MM.1S (cell line): Measurements from ENCODE around the gene TSC22D4.

ENCODE experiments used
- DNase-seq: peaks from one replicate; pipeline ENCODE4 v3.0.0-alpha.2; 2015
- H2AFZ ChIP-seq: fragments of 300-600 bp; sonication (generic); 2 replicates; pipeline ENCODE4 v1.6.0; 2016; ENCODE audit warnings: antibody characterized with exemption, low read length
- H3F3A ChIP-seq: fragments of 300-600 bp; sonication (generic); 2 replicates; pipeline ENCODE4 v1.6.1; 2016; ENCODE audit warnings: mild to moderate bottlenecking, antibody characterized with exemption, low read length, moderate library complexity, mixed read lengths; ENCODE audit not compliant: insufficient read depth
- H3K27ac ChIP-seq: fragments of 300-600 bp; sonication (generic); 2 replicates; pipeline ENCODE4 v1.5.1; 2016; ENCODE audit warnings: mild to moderate bottlenecking, low read length
- H3K27me3 ChIP-seq: fragments of 300-600 bp; sonication (generic); replicated peaks from 2 replicates; pipeline ENCODE4 v1.6.0; 2016; ENCODE audit warnings: low read length; ENCODE audit not compliant: insufficient read depth
- H3K36me3 ChIP-seq: fragments of 300-600 bp; sonication (generic); replicated peaks from 2 replicates; pipeline ENCODE4 v1.6.1; 2016; ENCODE audit warnings: mild to moderate bottlenecking, low read length, mixed read lengths; ENCODE audit not compliant: insufficient read depth
- H3K4me1 ChIP-seq: fragments of 300-600 bp; sonication (generic); 2 replicates; pipeline ENCODE4 v1.6.1; 2016; ENCODE audit warnings: low read length, mixed read lengths
- H3K4me2 ChIP-seq: fragments of 300-600 bp; sonication (generic); 2 replicates; pipeline ENCODE4 v1.6.0; 2016; ENCODE audit warnings: low read depth, low read length
- H3K4me3 ChIP-seq: fragments of 300-600 bp; sonication (generic); 2 replicates; pipeline ENCODE4 v1.5.1; 2016; ENCODE audit warnings: low read length, mixed read lengths
- H3K79me2 ChIP-seq: fragments of 300-600 bp; sonication (generic); 2 replicates; pipeline ENCODE4 v1.6.1; 2016; ENCODE audit warnings: mixed run types, low read length, mixed read lengths
- H3K9ac ChIP-seq: fragments of 300-600 bp; sonication (generic); 2 replicates; pipeline ENCODE4 v1.6.1; 2016; ENCODE audit warnings: low read length, mixed read lengths
- H3K9me2 ChIP-seq: fragments of 300-600 bp; sonication (generic); replicated peaks from 2 replicates; pipeline ENCODE4 v1.6.1; 2016; ENCODE audit warnings: mild to moderate bottlenecking, low read length, mixed read lengths; ENCODE audit not compliant: insufficient read depth
- H3K9me3 ChIP-seq: fragments of 300-600 bp; sonication (generic); replicated peaks from 2 replicates; pipeline ENCODE4 v1.6.1; 2016; ENCODE audit warnings: mild to moderate bottlenecking, low read length, mixed read lengths; ENCODE audit not compliant: insufficient read depth
- H4K20me1 ChIP-seq: fragments of 300-600 bp; sonication (generic); 2 replicates; pipeline ENCODE4 v1.6.1; 2016; ENCODE audit warnings: mild to moderate bottlenecking, low read length, moderate library complexity, mixed read lengths; ENCODE audit not compliant: insufficient read depth
- EZH2 ChIP-seq: fragments of 300-600 bp; sonication (generic); optimal IDR thresholded peaks from 2 replicates; pipeline ENCODE3; 2017; ENCODE audit warnings: low read depth, mild to moderate bottlenecking, antibody characterized with exemption, low read length, mixed read lengths
- EZH2phosphoT487 ChIP-seq: fragments of 300-600 bp; sonication (generic); IDR thresholded peaks from 2 replicates; pipeline ENCODE4 v1.6.1; 2018; ENCODE audit warnings: antibody characterized with exemption, low read length
- TF ChIP-seq, protein P1 (sequence below): fragments of 300-600 bp; sonication (generic); IDR thresholded peaks from 2 replicates; pipeline ENCODE4 v1.5.1; 2016; ENCODE audit warnings: antibody characterized with exemption, low read length, mixed read lengths

Gene TSC22D4

DNA sequence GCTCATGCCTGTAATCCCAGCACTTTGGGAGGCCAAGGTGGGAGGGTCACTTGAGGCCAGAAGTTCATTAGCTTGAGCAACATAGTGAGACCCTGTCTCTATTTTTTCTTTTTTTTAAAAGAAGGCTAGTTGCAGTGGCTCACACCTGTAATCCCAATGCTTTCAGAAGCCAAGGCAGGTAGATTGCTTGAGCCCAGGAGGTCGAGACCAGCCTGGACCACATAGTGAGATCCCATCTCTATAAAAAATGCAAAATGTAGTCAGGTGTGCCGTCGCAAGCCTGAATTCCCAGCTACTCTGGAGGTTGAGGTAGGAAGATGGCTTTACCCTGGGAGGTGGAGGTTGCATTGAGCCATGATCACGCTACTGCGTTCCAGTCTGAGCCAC is 12.2 kb upstream of the TSC22D4 start:
- no peaks in the 10 kb centered on the region for H3K4me1 ChIP-seq
- peaks cover 78% of the 10 kb centered on the region for H3K27me3 ChIP-seq
- TF ChIP-seq EZH2phosphoT487 (no peak), EZH2 (no peak)
- TF ChIP-seq, protein P1, sequence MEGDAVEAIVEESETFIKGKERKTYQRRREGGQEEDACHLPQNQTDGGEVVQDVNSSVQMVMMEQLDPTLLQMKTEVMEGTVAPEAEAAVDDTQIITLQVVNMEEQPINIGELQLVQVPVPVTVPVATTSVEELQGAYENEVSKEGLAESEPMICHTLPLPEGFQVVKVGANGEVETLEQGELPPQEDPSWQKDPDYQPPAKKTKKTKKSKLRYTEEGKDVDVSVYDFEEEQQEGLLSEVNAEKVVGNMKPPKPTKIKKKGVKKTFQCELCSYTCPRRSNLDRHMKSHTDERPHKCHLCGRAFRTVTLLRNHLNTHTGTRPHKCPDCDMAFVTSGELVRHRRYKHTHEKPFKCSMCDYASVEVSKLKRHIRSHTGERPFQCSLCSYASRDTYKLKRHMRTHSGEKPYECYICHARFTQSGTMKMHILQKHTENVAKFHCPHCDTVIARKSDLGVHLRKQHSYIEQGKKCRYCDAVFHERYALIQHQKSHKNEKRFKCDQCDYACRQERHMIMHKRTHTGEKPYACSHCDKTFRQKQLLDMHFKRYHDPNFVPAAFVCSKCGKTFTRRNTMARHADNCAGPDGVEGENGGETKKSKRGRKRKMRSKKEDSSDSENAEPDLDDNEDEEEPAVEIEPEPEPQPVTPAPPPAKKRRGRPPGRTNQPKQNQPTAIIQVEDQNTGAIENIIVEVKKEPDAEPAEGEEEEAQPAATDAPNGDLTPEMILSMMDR: no peak
- no peaks in the 10 kb centered on the region for H3K9me3 ChIP-seq
- H3K9me2 ChIP-seq: no peaks in the 10 kb centered on the region
- no peaks in the 10 kb centered on the region for H3K79me2 ChIP-seq
- H2AFZ ChIP-seq: no peak overlapping the region
- no peaks in the 10 kb centered on the region for H3F3A ChIP-seq
- no peak overlapping the region for H3K4me2 ChIP-seq
- no peak for DNase-seq
- H3K27ac ChIP-seq: no peak overlapping the region
- no peak overlapping the region for H3K4me3 ChIP-seq
- no peaks in the 10 kb centered on the region for H3K36me3 ChIP-seq
- H3K9ac ChIP-seq: no peak overlapping the region
- no peaks in the 10 kb centered on the region for H4K20me1 ChIP-seq

DNA sequence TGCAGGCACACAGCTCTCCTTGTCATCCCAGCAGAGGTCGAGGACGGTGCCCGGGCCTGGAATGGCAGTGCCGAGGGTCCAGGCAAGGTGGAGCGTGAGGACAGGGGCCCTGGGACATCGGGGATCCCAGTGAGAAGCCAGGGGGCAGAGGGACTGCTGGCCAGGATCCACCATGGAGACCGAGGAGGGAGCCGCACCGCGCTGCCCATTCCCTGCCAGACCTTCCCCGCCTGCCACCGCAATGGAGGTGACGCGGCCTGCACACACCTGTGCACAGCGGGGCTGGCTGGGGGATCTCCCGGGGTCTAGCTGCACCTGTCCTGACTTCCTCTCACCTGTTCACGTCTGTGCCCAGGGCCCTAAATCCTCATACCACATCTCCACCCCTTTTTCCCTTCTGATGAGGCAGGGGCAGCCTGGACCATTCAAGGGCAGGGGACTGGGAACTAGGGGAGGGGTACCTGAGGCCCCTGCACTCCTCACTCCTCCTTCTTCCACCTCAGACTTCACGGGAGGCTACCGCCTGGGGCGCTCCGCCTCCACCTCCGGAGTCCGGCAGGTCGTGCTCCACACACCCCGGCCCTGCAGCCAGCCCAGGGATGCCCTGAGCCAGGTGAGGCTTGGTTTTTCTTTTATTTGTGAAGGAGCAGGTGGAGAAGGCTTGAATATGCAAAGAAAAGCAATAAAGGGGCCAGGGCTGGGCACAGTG is 11.6 kb upstream of the TSC22D4 start:
- H4K20me1 ChIP-seq: no peaks in the 10 kb centered on the region
- H3K27ac ChIP-seq: no peak overlapping the region
- no peaks in the 10 kb centered on the region for H3K9me3 ChIP-seq
- TF ChIP-seq, protein P1: no peak
- TF ChIP-seq EZH2phosphoT487: no peak
- TF ChIP-seq EZH2: no peak
- no peak overlapping the region for H2AFZ ChIP-seq
- no peaks in the 10 kb centered on the region for H3K4me1 ChIP-seq
- H3F3A ChIP-seq: no peaks in the 10 kb centered on the region
- no peak for DNase-seq
- H3K4me3 ChIP-seq: no peak overlapping the region
- no peaks in the 10 kb centered on the region for H3K79me2 ChIP-seq
- H3K9me2 ChIP-seq: no peaks in the 10 kb centered on the region
- H3K4me2 ChIP-seq: no peak overlapping the region
- H3K36me3 ChIP-seq: no peaks in the 10 kb centered on the region
- peaks cover 83% of the 10 kb centered on the region for H3K27me3 ChIP-seq
- no peak overlapping the region for H3K9ac ChIP-seq

DNA sequence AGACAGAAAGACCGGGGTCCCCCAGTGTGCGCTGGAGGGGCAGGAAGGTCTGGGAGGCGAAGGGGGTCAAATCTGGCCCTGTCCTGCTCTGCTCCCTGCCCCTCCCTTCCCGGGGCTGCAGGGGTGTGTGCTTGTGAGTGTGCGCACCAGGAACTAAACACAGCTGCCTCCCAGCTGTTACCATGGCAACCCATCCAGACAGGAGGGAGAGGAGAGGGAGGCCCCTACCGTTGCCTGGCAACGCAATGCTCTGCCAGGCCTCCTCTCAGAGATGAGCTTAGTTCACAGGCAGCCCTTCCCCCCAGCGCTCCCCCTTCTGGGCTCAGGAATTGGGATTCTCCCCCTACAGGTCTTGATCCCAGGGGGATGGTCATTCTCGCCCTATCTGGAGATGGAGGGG is 10.8 kb upstream of the TSC22D4 start:
- Histone ChIP-seq H4K20me1 (no peaks in the 10 kb centered on the region), H3K27ac (no peak overlapping the region), H3K9ac (no peak overlapping the region), H2AFZ (no peak overlapping the region), H3K36me3 (no peaks in the 10 kb centered on the region), H3K79me2 (no peaks in the 10 kb centered on the region), H3K9me3 (no peaks in the 10 kb centered on the region), H3K4me1 (no peaks in the 10 kb centered on the region), H3K4me2 (no peak overlapping the region), H3K9me2 (no peaks in the 10 kb centered on the region), H3F3A (no peaks in the 10 kb centered on the region), H3K4me3 (no peak overlapping the region), H3K27me3 (peaks cover 89% of the 10 kb centered on the region)
- TF ChIP-seq EZH2: no peak
- TF ChIP-seq, protein P1: no peak
- no peak for TF ChIP-seq EZH2phosphoT487
- peak; percentile 56 for DNase-seq
